NCI-H748 (cell line): ENCODE results near the gene TLCD4.
"Not testable (repeated sequence)": the region's sequence is repeated elsewhere in the genome, so short reads cannot be mapped to it uniquely, and the experiment has no call there.

Experiments
- DNase-seq: peaks from one replicate; lab custom pipeline; 2025; ENCODE audit not compliant: unreplicated experiment; lab: John Stamatoyannopoulos, UW

Gene TLCD4, protein sequence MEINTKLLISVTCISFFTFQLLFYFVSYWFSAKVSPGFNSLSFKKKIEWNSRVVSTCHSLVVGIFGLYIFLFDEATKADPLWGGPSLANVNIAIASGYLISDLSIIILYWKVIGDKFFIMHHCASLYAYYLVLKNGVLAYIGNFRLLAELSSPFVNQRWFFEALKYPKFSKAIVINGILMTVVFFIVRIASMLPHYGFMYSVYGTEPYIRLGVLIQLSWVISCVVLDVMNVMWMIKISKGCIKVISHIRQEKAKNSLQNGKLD

DNA sequence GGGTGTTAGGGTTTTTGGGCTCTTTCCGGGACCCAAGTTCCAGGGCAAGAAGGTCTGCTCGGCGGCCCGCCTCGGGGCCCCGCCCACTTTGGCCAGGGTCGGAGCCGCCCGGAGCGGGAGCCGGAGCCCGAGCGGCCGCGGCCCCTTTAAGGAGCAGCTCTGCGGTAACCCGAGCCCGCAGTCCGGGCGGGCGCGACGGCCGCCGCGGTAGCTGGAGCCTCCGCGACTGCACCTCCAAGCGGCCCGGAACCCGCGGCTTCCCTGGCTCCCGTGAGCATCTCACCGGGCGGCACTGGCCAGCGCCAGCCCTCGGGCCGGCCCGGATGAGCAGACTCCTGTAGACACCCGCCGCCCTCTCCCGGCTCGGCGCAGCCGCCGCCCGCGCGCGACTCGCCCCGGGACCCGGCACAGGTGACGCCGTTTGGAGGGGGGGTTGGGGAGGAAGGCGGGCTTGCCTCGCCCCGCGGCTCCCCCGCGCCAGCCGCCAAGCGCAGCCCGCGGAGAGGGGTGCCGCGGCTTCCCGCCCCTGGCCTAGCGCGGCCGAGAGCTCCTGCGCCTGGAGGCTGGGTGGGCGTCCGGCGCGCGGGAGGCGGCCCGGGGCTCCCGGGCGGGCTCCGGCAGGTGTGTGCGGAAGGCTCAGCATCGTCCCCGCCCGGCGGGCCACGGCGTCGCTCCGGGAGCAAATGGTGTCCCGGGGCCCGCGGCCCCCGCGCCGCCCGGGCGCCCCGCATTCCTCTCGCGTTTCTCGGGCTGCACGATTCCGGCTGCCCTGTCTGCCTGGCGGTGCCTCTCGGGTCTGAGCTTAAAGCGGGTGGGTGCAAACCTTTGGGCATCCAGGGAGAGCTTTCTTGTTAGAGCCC, at the start of gene TLCD4:
TSS of gene TLCD4 (plus strand) at position 149 of the 860 bp plus-strand sequence. CDS start 26,547 bp downstream, outside the sequence.
- peak; percentile 64 for DNase-seq

DNA sequence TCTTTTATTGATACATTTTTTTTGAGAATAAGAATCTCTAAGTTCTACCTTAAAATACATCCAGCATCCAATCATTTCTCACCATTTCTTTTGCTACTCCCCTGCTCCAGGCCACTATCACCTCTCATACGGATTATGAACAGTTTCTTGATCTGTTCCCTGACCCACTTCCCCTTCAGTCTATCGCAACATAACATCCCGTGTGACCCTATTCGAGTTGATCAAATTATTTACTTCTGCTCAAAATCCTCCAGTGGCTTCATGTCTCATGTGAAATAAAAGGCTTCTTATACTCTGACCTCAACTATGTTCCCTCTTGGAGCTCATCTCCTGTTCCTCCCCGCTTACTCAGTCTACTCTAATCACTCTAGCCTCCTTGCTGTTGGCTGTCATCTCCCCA, 49.6 kb upstream of the TLCD4 start:
- DNase-seq = no peak

DNA sequence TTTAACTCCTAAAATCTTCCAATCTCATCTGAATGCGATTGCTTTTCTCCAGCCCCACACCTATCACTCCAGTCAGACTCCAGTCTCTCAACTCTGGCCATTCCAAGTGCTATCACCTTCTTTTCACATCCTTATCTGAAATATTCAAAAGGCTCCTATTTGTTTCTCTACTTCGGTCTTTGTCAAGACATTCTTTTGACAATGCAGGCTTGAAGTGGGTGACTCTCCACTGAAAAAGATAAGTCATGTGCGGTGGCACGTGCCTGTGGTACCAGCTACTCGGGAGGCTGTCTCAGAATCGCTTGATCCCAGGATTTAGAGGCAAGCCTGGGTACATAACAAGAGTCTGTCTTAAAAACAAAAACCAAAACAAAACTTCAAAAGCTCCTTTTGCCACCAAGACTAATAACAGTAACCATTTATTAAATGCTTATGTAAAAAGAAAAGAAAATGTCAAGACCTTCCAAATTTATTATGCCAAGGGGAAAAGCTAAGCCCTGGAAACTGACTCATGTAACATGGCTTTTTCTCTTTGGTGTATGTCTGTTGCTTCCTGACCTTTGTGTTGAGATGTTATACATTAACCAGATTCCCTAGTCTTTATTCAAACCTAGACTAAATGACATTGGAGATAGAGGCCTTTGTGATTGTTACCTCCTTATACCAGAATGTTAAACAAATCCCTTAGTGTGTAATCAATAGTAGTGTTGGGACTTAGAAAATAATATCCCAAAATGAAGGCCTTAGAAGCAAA, 48.0 kb upstream of the TLCD4 start:
- no peak for DNase-seq

DNA sequence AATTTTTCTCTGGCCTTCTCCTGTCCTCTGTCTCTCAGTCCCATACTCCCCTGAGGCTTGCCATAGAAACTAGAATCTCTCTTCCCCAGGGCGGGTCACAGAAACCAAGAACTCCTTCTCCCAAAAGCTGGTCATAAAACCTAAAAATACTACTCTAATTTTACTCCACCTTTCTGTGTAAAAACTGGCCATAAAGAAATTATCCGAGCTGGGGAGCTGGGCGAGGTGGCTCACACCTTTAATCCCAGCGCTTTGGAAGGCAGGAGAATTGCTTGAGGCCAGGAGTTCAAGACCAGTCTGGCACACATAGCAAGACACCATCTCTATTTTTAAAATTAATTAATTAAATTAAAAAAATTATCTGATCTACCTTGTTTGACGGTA, 47.5 kb upstream of the TLCD4 start:
- DNase-seq = no peak

DNA sequence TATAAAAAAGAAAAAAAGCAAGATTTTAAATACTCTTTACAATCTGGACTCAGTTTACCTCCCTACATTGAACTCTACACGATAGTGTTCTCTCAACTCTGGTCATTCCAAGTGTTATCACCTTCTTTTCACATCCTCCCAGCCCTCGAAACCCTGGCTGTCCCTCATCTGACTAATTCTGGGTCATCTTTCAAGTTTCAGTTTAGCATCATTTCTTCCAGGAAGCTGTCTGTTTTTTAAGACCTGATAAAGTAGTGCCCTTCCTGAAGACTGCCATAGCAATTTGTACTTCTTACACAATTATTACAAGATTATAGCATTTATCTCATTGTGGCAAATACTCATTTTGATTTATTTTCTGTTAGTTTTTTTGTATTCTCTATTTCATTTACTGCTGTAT, 45.6 kb upstream of the TLCD4 start:
- DNase-seq = no peak

DNA sequence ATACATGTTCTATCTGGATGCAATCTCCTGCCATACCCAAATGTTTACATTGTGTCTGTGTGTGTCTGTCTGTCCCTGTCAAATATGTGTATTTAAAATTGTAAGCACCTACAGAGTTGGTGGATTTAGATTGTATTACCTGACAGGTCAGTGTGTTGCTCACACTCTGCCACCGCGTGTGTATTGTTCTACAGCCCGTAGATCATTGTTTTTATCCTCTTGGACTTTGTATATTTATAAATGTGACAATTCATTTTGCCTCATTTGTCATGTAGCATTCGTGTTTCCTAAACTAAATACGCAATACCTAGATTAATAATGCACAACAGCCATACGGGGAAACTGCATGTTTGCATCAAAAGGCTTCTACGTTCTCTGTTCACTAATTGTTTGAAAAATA, 45.0 kb upstream of the TLCD4 start:
- DNase-seq = no peak

DNA sequence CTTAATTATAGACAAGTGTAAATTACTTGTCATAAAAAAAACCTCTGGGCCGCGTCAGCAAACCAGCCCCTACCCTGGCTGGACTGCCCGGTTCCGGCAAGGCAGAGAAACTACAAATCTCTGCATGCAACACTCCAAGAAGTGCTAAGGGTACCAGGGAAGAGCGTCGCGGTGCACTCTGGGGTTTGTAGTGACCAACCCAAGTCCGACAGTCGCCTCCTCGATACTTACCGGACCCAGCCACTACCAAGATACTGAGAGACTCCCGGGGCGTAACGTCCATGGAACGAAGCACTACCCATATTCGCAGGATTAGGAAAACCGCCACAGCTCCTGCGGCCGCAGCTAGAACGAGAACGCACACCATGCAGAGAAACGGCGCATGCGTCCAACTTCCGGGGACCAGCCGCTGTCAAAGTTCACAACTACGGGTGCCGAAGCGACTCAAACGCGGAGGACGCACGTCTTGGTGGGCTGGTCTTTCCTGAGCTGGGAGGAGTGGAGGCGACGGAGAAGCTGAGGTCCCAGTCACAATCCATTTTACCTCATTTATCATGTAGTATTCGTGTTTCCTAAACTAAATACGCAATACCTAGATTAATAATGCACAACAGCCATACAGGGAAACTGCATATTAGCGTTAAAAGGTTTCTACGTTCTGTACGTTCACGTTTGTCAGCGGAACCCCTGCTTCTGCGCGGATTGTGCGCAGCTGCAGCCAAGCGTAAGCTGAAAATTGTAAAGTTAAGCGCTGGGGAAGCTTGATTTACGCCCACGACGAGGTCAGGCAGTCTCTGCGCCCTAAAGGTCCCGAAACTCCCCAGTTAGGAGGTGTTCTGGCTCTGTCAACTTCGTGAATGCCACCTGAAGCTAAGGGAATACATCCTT, 44.4 kb upstream of the TLCD4 start, which contains the start of gene ALG14:
TSS of gene ALG14 (minus strand) at position 420 of the 888 bp plus-strand sequence. CDS start at position 367, 53 bp downstream.
- DNase-seq = peak; percentile 90

DNA sequence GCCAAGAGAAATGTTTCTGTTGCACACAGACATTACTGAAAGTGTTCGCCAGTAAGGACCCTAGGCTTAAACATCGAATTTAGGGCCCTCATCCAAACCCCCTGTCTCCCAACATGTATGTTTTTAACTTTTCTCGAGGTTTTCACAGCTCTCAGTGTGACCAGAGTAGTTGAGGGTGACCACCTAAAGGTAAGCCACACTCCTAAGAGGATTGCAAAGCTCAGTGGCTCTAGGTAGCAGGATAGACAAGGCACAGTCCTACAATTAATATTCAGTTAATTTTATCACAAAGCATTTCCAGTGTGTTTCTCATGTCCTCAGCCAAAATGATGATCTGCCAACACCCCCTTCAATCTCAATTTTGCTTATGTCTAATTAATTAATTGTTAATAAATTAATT, 43.7 kb upstream of the TLCD4 start:
- DNase-seq = peak; percentile 1

DNA sequence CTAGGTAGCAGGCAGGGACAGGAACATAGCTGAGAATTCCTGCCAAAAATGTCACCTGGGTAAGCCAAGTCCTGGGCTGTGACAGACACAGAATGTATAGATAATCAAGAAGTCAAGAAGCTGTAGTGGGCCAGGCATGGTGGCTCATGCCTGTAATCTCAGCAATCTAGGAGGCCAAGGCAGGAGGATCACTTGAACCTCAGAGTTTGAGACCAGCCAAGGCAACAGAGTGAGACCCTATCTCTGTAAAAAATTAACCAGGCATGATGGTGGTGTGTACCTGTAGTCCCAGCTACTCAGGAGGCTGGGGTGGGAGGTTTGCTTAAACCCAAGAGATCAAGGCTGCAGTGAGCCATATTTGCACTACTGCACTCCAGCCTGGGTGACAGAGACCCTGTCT, 41.1 kb upstream of the TLCD4 start:
- no peak for DNase-seq

DNA sequence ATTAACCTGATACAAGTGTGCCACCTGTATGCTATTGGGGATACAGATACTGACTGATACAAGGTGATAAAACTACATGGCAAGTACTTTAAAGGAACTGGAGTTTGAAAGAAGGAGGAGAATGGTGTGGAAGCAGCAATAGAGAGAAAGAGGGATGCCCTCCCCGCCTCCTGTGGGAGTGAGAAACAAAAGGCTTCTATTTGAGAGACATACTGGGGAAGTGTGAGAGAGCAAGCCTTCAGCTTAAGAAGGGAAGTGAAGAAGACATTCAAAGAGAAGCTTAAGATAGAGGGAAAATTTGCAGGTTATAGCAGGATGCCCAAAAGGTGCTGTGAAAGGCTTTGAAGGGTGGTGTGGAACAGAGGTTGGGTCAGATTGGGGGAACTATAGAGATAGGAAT, 36.7 kb upstream of the TLCD4 start:
- DNase-seq = no peak

DNA sequence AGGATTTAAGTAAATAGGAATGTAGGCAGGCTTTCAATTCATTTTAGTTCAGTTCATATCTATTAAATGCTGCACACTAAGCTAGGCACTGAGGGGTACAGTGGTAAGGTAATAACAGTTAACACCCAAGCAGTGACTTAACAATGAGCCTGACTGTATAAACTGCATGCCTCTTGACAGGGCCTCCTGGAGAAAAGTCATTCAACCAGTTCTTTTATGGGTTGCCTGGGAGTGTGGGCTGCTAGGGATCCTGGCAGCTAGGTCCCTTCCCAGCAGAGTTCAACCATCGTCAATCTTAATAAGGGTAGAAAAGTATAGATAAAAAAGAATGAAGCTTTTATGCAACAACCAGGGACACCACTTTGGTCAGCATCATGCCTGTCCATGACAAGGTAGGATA, 36.3 kb upstream of the TLCD4 start:
- DNase-seq = no peak

DNA sequence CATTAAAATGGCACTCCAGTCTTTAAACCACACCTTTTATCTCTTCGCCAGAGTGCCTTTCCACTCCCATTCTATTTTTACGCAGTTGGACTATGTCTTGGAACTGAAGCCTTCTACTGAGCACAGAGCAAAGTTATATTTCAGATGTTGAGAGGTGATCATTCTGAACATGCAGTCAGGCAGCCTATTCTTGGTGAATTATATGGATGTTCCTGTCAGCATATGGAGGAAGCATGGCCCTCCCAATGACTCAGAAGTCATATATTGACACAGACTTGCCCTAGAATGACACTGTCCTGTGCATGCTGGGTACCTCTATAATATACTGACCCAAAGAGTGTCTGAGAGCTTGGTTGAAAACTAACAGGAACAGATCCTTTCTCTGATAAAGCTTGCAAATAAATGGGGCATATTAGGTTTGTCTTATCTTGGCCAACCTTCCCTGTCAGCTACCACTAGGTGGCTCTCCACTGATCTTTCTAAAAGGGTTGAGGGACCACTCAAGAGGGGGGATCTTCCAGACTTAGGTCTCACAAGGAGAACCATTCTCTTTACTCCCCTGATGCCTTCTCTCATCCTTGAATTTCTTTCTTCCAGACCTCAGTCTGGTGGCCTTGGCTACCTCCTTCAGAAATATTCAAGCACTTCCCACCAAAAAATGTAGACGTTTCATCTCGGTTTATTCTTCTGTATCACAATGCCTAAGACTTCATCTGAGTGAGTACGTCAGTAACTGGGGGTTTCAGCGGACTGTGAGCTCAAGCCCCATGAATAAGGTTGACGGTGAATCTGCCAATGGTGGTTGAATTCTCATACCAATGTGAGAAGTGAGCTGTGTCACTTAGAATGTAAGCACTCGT, 32.6 kb upstream of the TLCD4 start:
- peak; percentile 29 for DNase-seq

DNA sequence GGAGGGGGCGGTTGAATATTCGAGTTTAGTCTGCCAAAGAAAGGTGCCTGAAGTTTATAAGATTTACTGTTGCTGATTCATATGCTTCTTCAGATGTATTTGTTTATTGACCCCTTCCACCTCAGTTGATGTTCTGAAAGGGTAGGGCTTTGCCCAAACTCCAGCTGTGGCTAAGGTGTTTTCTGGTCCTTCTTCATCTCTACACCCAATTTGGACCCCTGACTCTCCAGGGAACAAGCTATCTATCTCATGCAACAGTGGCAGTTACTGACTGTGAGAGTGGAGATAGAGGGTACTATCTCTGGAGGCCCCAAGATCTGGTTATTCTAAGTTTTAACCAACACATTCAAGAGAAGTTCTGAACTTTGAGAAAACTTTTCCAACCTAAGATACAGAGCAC, 31.8 kb upstream of the TLCD4 start:
- DNase-seq = no peak

DNA sequence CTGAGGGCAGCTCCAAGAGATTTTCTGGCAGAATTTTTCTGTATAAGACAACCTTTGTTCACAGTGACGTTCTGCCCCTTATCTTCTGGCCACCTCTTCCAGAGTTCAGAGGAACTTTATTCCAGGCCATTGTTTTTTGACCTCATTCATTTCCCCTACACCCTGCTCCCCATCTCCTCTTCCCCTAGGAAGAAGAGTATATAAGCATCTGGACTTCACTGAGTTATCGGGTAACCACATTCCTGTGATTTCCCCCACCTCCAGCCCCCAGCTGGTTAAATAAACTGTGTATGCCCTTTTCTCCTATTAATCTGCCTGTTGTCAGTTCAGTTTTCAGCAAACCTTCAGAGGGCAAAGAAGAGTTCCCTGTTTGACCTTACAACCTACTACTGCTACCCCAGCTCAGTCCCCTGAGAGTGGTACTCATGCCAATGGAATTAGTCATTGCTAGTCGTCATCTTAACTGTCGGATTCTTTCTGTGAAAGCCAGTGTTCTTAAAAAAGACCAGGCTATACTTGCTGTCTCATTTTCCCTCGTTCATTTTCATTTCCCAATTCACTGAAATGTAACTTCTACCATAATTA, 30.1 kb upstream of the TLCD4 start:
- no peak for DNase-seq

DNA sequence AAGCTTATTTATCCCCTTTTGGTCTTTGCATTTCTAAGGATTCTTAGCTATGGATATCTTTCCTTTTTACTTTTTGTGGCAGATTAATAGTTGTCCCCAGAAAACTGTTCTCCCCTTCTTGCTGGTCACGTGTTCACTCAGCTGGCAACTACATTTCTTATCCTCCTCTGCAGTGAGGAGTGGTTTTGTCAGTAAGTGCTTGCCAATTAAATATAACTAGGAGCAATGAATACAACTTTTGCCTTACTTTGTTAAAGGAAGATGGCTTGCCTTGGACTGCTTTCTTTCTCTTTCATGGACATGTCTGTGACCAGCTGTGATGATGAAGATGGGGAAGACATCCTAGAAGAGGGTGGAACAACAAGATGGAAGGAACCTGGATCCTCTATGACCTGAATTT, 28.9 kb upstream of the TLCD4 start:
- DNase-seq = no peak

DNA sequence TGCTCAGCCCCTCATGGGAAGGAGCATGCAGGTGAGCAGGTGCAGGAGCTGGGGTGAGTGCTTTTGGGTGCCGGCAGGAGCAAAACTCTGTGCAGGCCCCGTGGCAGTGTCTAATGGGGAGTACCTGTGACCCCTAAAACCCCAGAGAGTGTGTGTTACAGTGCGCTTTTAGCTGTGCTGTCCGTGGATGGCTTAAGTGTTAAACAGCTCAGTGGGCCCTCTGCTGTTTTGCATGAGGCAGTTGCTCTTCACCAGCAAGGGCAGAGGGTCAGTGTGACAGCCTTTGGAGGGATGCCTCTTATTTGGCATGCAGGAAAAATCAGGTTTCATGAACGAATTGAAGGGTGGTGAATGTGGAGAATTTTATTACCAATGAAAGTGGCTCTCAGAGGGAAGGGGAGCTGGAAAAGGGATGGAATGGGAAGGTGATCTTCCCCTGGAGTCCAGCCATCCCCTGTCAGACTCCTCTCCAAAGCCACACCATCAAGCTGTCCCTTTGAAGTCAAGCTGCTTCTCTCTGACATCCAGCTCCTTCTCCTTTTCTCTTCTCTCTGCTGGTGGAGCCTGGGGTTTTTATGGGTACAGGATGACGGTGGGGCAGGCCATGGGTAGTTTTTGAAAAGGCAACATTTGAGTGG, 27.4 kb upstream of the TLCD4 start:
- no peak for DNase-seq

DNA sequence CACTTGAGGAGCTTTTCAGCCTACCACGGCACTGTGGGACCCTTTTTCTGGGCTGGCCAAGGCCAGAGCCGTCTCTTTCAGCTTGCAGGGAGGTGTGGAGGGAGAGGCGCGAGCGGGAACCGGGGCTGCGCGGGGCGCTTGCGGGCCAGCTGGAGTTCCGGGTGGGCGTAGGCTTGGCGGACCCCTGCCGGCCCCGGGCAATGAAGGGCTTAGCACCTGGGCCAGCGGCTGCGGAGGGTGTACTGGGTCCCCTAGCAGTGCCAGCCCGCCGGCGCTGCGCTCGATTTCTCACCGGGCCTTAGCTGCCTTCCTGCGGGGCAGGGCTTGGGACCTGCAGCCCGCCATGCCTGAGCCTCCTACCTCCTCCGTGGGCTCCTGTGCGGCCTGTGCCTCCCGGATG, 25.9 kb upstream of the TLCD4 start:
- not testable (repeated sequence) for DNase-seq

DNA sequence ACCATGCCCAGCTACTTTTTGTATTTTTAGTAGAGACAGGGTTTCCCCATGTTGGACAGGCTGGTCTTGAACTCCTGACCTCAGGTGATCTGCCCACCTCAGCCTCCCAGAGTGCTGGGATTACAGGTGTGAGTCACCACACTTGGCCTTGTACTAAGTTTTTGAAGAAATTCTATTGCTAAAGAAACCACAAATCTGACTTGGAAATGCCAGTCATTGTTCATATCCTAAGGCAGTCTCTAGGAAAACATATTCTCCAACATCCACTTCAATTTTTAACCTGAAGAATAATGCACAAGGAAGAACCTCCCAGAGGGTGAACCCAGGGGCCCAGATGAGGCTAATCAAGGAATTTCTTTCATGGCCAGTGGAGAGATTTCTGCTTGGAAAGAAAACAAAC, 24.3 kb upstream of the TLCD4 start:
- not testable (repeated sequence) for DNase-seq

DNA sequence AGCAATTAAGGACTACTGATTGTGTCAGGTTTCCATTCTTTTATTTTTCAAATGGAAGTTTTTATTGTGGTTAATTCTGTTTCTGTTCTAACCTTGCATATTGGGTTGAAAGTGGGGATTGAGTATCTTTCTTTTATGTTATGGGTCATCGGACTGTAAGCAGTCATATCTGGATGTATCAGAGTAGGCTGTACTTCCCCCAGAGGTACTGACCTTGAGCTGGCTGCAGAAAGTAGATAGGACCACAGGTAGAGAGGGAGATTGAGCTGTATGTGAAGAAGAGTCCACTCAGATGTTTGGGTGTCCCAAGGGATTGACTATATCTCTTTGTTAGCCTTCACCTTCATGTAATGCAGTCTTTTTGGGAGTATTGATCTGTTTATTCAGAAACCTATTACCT, 23.9 kb upstream of the TLCD4 start:
- no peak for DNase-seq
